HG03103 (cell line): ENCODE results near the gene PRPSAP2.
"Not testable (repeated sequence)": the region's sequence is repeated elsewhere in the genome, so short reads cannot be mapped to it uniquely, and the experiment has no call there.

Experiments used
- ATAC-seq: cut with Tn5 transposase; IDR thresholded peaks from one replicate; pipeline ENCODE4 v1.9.1; 2021; ENCODE audit warnings: low read depth; ENCODE audit not compliant: unreplicated experiment

The PRPSAP2 gene

GRCh38 chr17:18888766-18889290 is 30.9 kb downstream of the PRPSAP2 start:
- no peak for ATAC-seq

GRCh38 chr17:18889658-18890057 is 31.7 kb downstream of the PRPSAP2 start:
- ATAC-seq: no peak

- no peak for ATAC-seq
These were observed 33.6 kb downstream of the PRPSAP2 start for GRCh38 chr17:18891541-18891940.

- no peak for ATAC-seq
These were observed 38.2 kb downstream of the PRPSAP2 start for GRCh38 chr17:18896146-18896545.

- no peak for ATAC-seq
These were observed 39.0 kb downstream of the PRPSAP2 start for GRCh38 chr17:18896947-18897346.

GRCh38 chr17:18904482-18904881 is 46.6 kb downstream of the PRPSAP2 start:
- no peak for ATAC-seq

GRCh38 chr17:18905226-18905625 is 47.3 kb downstream of the PRPSAP2 start:
- ATAC-seq: no peak

- ATAC-seq: no peak
These were observed 52.4 kb downstream of the PRPSAP2 start for GRCh38 chr17:18910326-18910725.

- ATAC-seq: no peak
These were observed 53.0 kb downstream of the PRPSAP2 start for GRCh38 chr17:18910881-18911280.

- no peak for ATAC-seq
These were observed 59.0 kb downstream of the PRPSAP2 start for GRCh38 chr17:18916816-18917500.

GRCh38 chr17:18917506-18918032 is 59.6 kb downstream of the PRPSAP2 start:
- ATAC-seq: no peak

- ATAC-seq: no peak
These were observed 62.0 kb downstream of the PRPSAP2 start for GRCh38 chr17:18919963-18920362.

- no peak for ATAC-seq
These were observed 63.0 kb downstream of the PRPSAP2 start for GRCh38 chr17:18920911-18921441.

- ATAC-seq: no peak
These were observed 63.6 kb downstream of the PRPSAP2 start for GRCh38 chr17:18921485-18921884.

- no peak for ATAC-seq
These were observed 64.1 kb downstream of the PRPSAP2 start for GRCh38 chr17:18921912-18922451.

GRCh38 chr17:18922596-18922995 is 64.7 kb downstream of the PRPSAP2 start:
- ATAC-seq: not testable (repeated sequence)

- ATAC-seq: no peak
These were observed 67.3 kb downstream of the PRPSAP2 start for GRCh38 chr17:18925187-18925586.

- ATAC-seq: no peak
These were observed 70.7 kb downstream of the PRPSAP2 start for GRCh38 chr17:18928628-18929125.

GRCh38 chr17:18932360-18933055 is 74.6 kb downstream of the PRPSAP2 start:
- ATAC-seq: no peak

- no peak for ATAC-seq
These were observed 75.4 kb downstream of the PRPSAP2 start for GRCh38 chr17:18933102-18934058.
